ENCODE data around the gene ADAMTS15. TPM values are rescaled to one million over a fixed set of nuclear protein-coding genes. Genes with fewer than 3 reads are reported as not detected.

Gene ADAMTS15
- total and polyA plus RNA-seq, 2 donors (not counting 1 experiment from before 2014, with no cell fraction given) = not detected

- Histone ChIP-seq H3K4me3 (ENCODE audit: control extremely low read depth in 1 of 5, extremely low read depth in 1 of 5, insufficient read depth in 1 of 5, low read depth in 2 of 5, low read length in 4 of 5) (no peak overlapping the region), H3K27me3 (replicated peaks in 1 of 4; ENCODE audit: control extremely low read depth in 1 of 4, control insufficient read depth in 3 of 4, insufficient read depth in 4 of 4, low read length in 3 of 4) (no peaks in the 10 kb centered on the region), H3K36me3 (replicated peaks in 1 of 2; ENCODE audit: control extremely low read depth in 1 of 2, control insufficient read depth in 1 of 2, extremely low read depth in 1 of 2, insufficient read depth in 2 of 2, low read length in 1 of 2) (no peaks in the 10 kb centered on the region), H3K27ac (ENCODE audit: low read length in 2 of 2) (no peak overlapping the region), H3K4me1 (ENCODE audit: control insufficient read depth in 2 of 2, insufficient read depth in 2 of 2, low read length in 2 of 2) (no peaks in the 10 kb centered on the region), H3K79me2 (ENCODE audit: control insufficient read depth, insufficient read depth, low read length) (no peaks in the 10 kb centered on the region), H3K9ac (ENCODE audit: low read length) (no peak overlapping the region), H3K9me3 (ENCODE audit: control extremely low read depth in 1 of 3, control insufficient read depth in 2 of 3, insufficient read depth in 1 of 3, low read length in 2 of 3) (no peaks in the 10 kb centered on the region), H2AFZ (ENCODE audit: insufficient read depth, low read depth, low read length, poor library complexity, severe bottlenecking) (no peak overlapping the region), H3K4me2 (replicated peaks; ENCODE audit: low read depth, low read length, poor library complexity, severe bottlenecking) (no peak overlapping the region), H4K20me1 (ENCODE audit: control insufficient read depth, insufficient read depth, low read length, poor library complexity, severe bottlenecking) (no peaks in the 10 kb centered on the region)
- Mint-ChIP-seq H3K4me1 (no peaks in the 10 kb centered on the region), H3K27ac (no peak overlapping the region), H3K4me3 (no peak overlapping the region), H3K27me3 (peaks cover 5% of the 10 kb centered on the region), H3K9me3 (ENCODE audit: insufficient read depth) (no peaks in the 10 kb centered on the region)
- ChIA-PET POLR2A (no interaction called here), CTCF (no interaction called here)
- no peak for ATAC-seq (ENCODE audit: low read depth)
- no peak for TF ChIP-seq EZH2 (IDR thresholded peaks at IDR 0.05; ENCODE audit: borderline replicate concordance, insufficient read depth, low read depth, low read length, poor library complexity, severe bottlenecking)
- TF ChIP-seq, protein P1, sequence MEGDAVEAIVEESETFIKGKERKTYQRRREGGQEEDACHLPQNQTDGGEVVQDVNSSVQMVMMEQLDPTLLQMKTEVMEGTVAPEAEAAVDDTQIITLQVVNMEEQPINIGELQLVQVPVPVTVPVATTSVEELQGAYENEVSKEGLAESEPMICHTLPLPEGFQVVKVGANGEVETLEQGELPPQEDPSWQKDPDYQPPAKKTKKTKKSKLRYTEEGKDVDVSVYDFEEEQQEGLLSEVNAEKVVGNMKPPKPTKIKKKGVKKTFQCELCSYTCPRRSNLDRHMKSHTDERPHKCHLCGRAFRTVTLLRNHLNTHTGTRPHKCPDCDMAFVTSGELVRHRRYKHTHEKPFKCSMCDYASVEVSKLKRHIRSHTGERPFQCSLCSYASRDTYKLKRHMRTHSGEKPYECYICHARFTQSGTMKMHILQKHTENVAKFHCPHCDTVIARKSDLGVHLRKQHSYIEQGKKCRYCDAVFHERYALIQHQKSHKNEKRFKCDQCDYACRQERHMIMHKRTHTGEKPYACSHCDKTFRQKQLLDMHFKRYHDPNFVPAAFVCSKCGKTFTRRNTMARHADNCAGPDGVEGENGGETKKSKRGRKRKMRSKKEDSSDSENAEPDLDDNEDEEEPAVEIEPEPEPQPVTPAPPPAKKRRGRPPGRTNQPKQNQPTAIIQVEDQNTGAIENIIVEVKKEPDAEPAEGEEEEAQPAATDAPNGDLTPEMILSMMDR (IDR thresholded peaks at IDR 0.05) = no peak
- no peak for DNase-seq
- intact Hi-C loops (cut with micrococcal nuclease) = no loop called here
- 81% methylated on average over 6 of the region's 6 CpGs for whole genome bisulfite sequencing (ENCODE audit: insufficient coverage)
Observed at GRCh38 chr11:130477586-130478203, 29.2 kb downstream of the ADAMTS15 start.

DNA sequence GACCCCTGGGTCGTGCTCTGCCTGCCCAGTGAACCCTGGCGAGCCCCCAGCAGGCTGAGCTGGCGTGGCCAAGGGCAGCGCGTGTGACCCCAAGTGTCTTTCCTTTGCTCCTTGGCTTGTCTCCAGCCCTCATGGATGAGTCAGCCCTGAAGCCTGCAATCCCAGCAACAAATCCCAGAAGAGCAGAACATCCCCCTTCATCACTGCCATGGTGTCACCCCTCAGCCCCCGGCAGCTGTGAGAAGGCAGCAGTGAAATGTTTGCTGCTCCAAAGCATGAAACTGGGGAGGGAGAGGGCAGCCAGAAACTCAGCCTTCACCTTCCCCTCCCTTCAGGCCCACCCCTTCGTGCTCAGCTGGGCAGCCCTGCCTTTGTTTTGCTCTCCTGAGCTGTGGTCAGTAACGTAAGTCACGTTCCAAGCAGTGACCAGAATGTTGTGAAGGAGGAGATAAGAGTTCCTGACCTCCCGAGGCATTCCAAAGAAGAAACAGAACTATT lies 29.8 kb downstream of the ADAMTS15 start:
- ATAC-seq (ENCODE audit: low read depth) (no peak), DNase-seq (no peak)
- H3K9me3 Mint-ChIP-seq (ENCODE audit: insufficient read depth) = no peaks in the 10 kb centered on the region
- peaks cover 5% of the 10 kb centered on the region for H3K27me3 Mint-ChIP-seq
- Histone ChIP-seq H3K4me3 (ENCODE audit: control extremely low read depth in 1 of 5, extremely low read depth in 1 of 5, insufficient read depth in 1 of 5, low read depth in 2 of 5, low read length in 4 of 5) (no peak overlapping the region), H2AFZ (ENCODE audit: insufficient read depth, low read depth, low read length, poor library complexity, severe bottlenecking) (no peak overlapping the region), H3K4me1 (ENCODE audit: control insufficient read depth in 2 of 2, insufficient read depth in 2 of 2, low read length in 2 of 2) (no peaks in the 10 kb centered on the region), H3K9ac (ENCODE audit: low read length) (no peak overlapping the region), H3K79me2 (ENCODE audit: control insufficient read depth, insufficient read depth, low read length) (no peaks in the 10 kb centered on the region), H3K9me3 (ENCODE audit: control extremely low read depth in 1 of 3, control insufficient read depth in 2 of 3, insufficient read depth in 1 of 3, low read length in 2 of 3) (no peaks in the 10 kb centered on the region), H3K27ac (ENCODE audit: low read length in 2 of 2) (no peak overlapping the region), H3K36me3 (replicated peaks in 1 of 2; ENCODE audit: control extremely low read depth in 1 of 2, control insufficient read depth in 1 of 2, extremely low read depth in 1 of 2, insufficient read depth in 2 of 2, low read length in 1 of 2) (no peaks in the 10 kb centered on the region), H4K20me1 (ENCODE audit: control insufficient read depth, insufficient read depth, low read length, poor library complexity, severe bottlenecking) (no peaks in the 10 kb centered on the region), H3K4me2 (replicated peaks; ENCODE audit: low read depth, low read length, poor library complexity, severe bottlenecking) (no peak overlapping the region), H3K27me3 (replicated peaks in 1 of 4; ENCODE audit: control extremely low read depth in 1 of 4, control insufficient read depth in 3 of 4, insufficient read depth in 4 of 4, low read length in 3 of 4) (no peaks in the 10 kb centered on the region)
- 87% methylated on average over 6 of the region's 10 CpGs for WGBS (ENCODE audit: insufficient coverage)
- CTCF ChIA-PET = interaction anchor here (1.0 kb wide), 1 partner anchor 12 kb away, joined by 3 read pairs; no protein-coding TSS in a partner anchor
- H3K4me3 Mint-ChIP-seq = no peak overlapping the region
- intact Hi-C loops (cut with micrococcal nuclease) = no loop called here
- no peaks in the 10 kb centered on the region for H3K4me1 Mint-ChIP-seq
- H3K27ac Mint-ChIP-seq = no peak overlapping the region
- POLR2A ChIA-PET = no interaction called here
- no peak for TF ChIP-seq EZH2 (IDR thresholded peaks at IDR 0.05; ENCODE audit: borderline replicate concordance, insufficient read depth, low read depth, low read length, poor library complexity, severe bottlenecking)
- TF ChIP-seq, protein P1 (IDR thresholded peaks at IDR 0.05) = no peak

All from B cell (primary cell).